WTC11 (cell line): ENCODE results near the gene ANKRD50. TPM values are rescaled to one million over a fixed set of nuclear protein-coding genes. Genes with fewer than 3 reads are reported as not detected.

ENCODE experiments used
- ATAC-seq: fragments of 200-7000 bp; cut with Tn5 transposase; 2 replicates; pipeline ENCODE4 v1.10.0; 2021; ENCODE audit warnings: mild to moderate bottlenecking, moderate library complexity
- CTCF ChIA-PET: fragments of 300-600 bp; sonication (Branson Sonifier 250); formaldehyde crosslinking; loops from one replicate; lab custom pipeline; 2021; ENCODE audit warnings: antibody characterized with exemption; lab: Charles Lee
- POLR2A ChIA-PET: fragments of 350-600 bp; sonication (Branson Sonifier 250); formaldehyde crosslinking; loops from one replicate; lab custom pipeline; 2021; ENCODE audit warnings: antibody characterized with exemption; lab: Charles Lee
- DNase-seq: peaks from one replicate; pipeline ENCODE4 v3.0.0; 2021; ENCODE audit warnings: low spot score
- H3K27ac Mint-ChIP-seq: 2 replicates; pipeline ENCODE4 v1.8.0; 2021; ENCODE audit warnings: mixed read lengths
- H3K27me3 Mint-ChIP-seq: 2 replicates; pipeline ENCODE4 v1.8.0; 2021; ENCODE audit warnings: low read depth, mild to moderate bottlenecking, moderate library complexity, mixed read lengths
- H3K36me3 Mint-ChIP-seq: 2 replicates; pipeline ENCODE4 v1.8.0; 2021; ENCODE audit warnings: mixed read lengths
- H3K4me1 Mint-ChIP-seq: 2 replicates; pipeline ENCODE4 v1.8.0; 2022; ENCODE audit warnings: mixed read lengths
- H3K4me3 Mint-ChIP-seq: 2 replicates; pipeline ENCODE4 v1.8.0; 2021; ENCODE audit warnings: mild to moderate bottlenecking, moderate library complexity, mixed read lengths
- H3K9me3 Mint-ChIP-seq: 2 replicates; pipeline ENCODE4 v1.8.0; 2021; ENCODE audit warnings: mixed read lengths
- CBFB ChIP-seq: sonication (generic); formaldehyde crosslinking; IDR thresholded peaks from 2 replicates; pipeline ENCODE4 v1.8.1; 2022; ENCODE audit warnings: mild to moderate bottlenecking, low read depth, missing genetic modification reagents
- CDX4 ChIP-seq: fragments of 250-450 bp; sonication (Bioruptor Pico); IDR thresholded peaks from 2 replicates; pipeline ENCODE4 v1.9.0; 2021; ENCODE audit warnings: moderate library complexity, mild to moderate bottlenecking, inconsistent platforms, borderline replicate concordance
- CREB1 ChIP-seq: sonication (generic); formaldehyde crosslinking; IDR thresholded peaks from 2 replicates; pipeline ENCODE4 v1.8.0; 2023; ENCODE audit warnings: mild to moderate bottlenecking, missing genetic modification reagents
- E2F4 ChIP-seq: sonication (generic); formaldehyde crosslinking; IDR thresholded peaks from 2 replicates; pipeline ENCODE4 v1.8.1; 2022; ENCODE audit warnings: low read depth, mild to moderate bottlenecking, moderate library complexity, missing genetic modification reagents, borderline replicate concordance
- FOXK1 ChIP-seq: sonication (generic); formaldehyde crosslinking; IDR thresholded peaks from 2 replicates; pipeline ENCODE4 v1.8.0; 2022; ENCODE audit warnings: mild to moderate bottlenecking, moderate library complexity, missing genetic modification reagents
- GABPB1 ChIP-seq: sonication (generic); formaldehyde crosslinking; IDR thresholded peaks from 2 replicates; pipeline ENCODE4 v1.8.1; 2023; ENCODE audit warnings: mild to moderate bottlenecking, missing genetic modification reagents
- GTF2I ChIP-seq: fragments of 250-450 bp; sonication (Bioruptor Pico); conservative IDR thresholded peaks from 2 replicates; pipeline ENCODE4 v1.4.0; 2021; ENCODE audit warnings: mild to moderate bottlenecking
- IRF2 ChIP-seq: sonication (generic); formaldehyde crosslinking; IDR thresholded peaks from 2 replicates; pipeline ENCODE4 v1.8.0; 2022; ENCODE audit warnings: low read depth, missing genetic modification reagents, borderline replicate concordance
- JUN ChIP-seq: sonication (generic); formaldehyde crosslinking; IDR thresholded peaks from 2 replicates; pipeline ENCODE4 v1.8.0; 2023; ENCODE audit warnings: mild to moderate bottlenecking, missing genetic modification reagents
- MXD4 ChIP-seq: fragments of 250-450 bp; sonication (Bioruptor Pico); IDR thresholded peaks from 2 replicates; pipeline ENCODE4 v1.8.0; 2021; ENCODE audit warnings: mild to moderate bottlenecking, moderate library complexity, borderline replicate concordance
- PRDM15 ChIP-seq: sonication (generic); formaldehyde crosslinking; IDR thresholded peaks from 2 replicates; pipeline ENCODE4 v1.8.0; 2022; ENCODE audit warnings: missing genetic modification reagents
- USF2 ChIP-seq: sonication (generic); formaldehyde crosslinking; IDR thresholded peaks from 2 replicates; pipeline ENCODE4 v1.8.1; 2023; ENCODE audit warnings: mild to moderate bottlenecking, missing genetic modification reagents, moderate library complexity
- ZNF281 ChIP-seq: sonication (generic); formaldehyde crosslinking; IDR thresholded peaks from 2 replicates; pipeline ENCODE4 v1.8.0; 2023; ENCODE audit warnings: mild to moderate bottlenecking, missing genetic modification reagents
- ZNF423 ChIP-seq: fragments of 250-450 bp; sonication (Bioruptor Pico); IDR thresholded peaks from 2 replicates; pipeline ENCODE4 v2.1.2; 2022; ENCODE audit warnings: mild to moderate bottlenecking, moderate library complexity
- total RNA-seq: library from RNA; stranded (reverse); gene quantifications from 3 replicates; pipeline ENCODE4 v1.2.3, GENCODE V29; 2021
- TF ChIP-seq, protein P1 (sequence below): fragments of 250-450 bp; sonication (Bioruptor Pico); IDR thresholded peaks from 2 replicates; pipeline ENCODE4 v2.1.2; 2022; ENCODE audit warnings: mild to moderate bottlenecking, moderate library complexity
- TF ChIP-seq, protein P2 (sequence below): fragments of 200-600 bp; IDR thresholded peaks from 2 replicates; pipeline ENCODE4 v1.8.0; 2022; ENCODE audit warnings: antibody characterized with exemption
- TF ChIP-seq, protein P3 (sequence below): sonication (generic); formaldehyde crosslinking; IDR thresholded peaks from 2 replicates; pipeline ENCODE4 v1.8.1; 2023; ENCODE audit warnings: mild to moderate bottlenecking, missing genetic modification reagents
- TF ChIP-seq, protein P4 (sequence below): sonication (generic); formaldehyde crosslinking; IDR thresholded peaks from 2 replicates; pipeline ENCODE4 v1.8.0; 2023; ENCODE audit warnings: missing genetic modification reagents

Gene ANKRD50
- total RNA-seq, 1 experiment from 2014 or later = 18.4 TPM

GRCh38 chr4:124647599-124647998, 64.9 kb downstream of the ANKRD50 start (continued):
- TF ChIP-seq, protein P1, sequence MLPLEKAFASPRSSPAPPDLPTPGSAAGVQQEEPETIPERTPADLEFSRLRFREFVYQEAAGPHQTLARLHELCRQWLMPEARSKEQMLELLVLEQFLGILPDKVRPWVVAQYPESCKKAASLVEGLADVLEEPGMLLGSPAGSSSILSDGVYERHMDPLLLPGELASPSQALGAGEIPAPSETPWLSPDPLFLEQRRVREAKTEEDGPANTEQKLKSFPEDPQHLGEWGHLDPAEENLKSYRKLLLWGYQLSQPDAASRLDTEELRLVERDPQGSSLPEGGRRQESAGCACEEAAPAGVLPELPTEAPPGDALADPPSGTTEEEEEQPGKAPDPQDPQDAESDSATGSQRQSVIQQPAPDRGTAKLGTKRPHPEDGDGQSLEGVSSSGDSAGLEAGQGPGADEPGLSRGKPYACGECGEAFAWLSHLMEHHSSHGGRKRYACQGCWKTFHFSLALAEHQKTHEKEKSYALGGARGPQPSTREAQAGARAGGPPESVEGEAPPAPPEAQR = no peak
- TF ChIP-seq, protein P2, sequence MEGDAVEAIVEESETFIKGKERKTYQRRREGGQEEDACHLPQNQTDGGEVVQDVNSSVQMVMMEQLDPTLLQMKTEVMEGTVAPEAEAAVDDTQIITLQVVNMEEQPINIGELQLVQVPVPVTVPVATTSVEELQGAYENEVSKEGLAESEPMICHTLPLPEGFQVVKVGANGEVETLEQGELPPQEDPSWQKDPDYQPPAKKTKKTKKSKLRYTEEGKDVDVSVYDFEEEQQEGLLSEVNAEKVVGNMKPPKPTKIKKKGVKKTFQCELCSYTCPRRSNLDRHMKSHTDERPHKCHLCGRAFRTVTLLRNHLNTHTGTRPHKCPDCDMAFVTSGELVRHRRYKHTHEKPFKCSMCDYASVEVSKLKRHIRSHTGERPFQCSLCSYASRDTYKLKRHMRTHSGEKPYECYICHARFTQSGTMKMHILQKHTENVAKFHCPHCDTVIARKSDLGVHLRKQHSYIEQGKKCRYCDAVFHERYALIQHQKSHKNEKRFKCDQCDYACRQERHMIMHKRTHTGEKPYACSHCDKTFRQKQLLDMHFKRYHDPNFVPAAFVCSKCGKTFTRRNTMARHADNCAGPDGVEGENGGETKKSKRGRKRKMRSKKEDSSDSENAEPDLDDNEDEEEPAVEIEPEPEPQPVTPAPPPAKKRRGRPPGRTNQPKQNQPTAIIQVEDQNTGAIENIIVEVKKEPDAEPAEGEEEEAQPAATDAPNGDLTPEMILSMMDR = no peak
- no peak for TF ChIP-seq CBFB (CRISPR knock-in tag)
- TF ChIP-seq CREB1 (CRISPR knock-in tag) = no peak
- TF ChIP-seq, protein P3, sequence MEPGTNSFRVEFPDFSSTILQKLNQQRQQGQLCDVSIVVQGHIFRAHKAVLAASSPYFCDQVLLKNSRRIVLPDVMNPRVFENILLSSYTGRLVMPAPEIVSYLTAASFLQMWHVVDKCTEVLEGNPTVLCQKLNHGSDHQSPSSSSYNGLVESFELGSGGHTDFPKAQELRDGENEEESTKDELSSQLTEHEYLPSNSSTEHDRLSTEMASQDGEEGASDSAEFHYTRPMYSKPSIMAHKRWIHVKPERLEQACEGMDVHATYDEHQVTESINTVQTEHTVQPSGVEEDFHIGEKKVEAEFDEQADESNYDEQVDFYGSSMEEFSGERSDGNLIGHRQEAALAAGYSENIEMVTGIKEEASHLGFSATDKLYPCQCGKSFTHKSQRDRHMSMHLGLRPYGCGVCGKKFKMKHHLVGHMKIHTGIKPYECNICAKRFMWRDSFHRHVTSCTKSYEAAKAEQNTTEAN (CRISPR knock-in tag) = no peak
- TF ChIP-seq GABPB1 (CRISPR knock-in tag) = no peak
- no peak for TF ChIP-seq IRF2 (CRISPR knock-in tag)
- no peak for TF ChIP-seq JUN
- TF ChIP-seq USF2 (CRISPR knock-in tag) = no peak
- TF ChIP-seq, all 79 proteins: peak for 0

- ChIA-PET POLR2A (no interaction called here), CTCF (no interaction called here)
- H3K36me3 Mint-ChIP-seq = no peaks in the 10 kb centered on the region
- DNase-seq = no peak
- H3K9me3 Mint-ChIP-seq = no peaks in the 10 kb centered on the region
- H3K27me3 Mint-ChIP-seq = no peaks in the 10 kb centered on the region
- ATAC-seq = no peak
- H3K27ac Mint-ChIP-seq = no peak overlapping the region
- H3K4me3 Mint-ChIP-seq = no peak overlapping the region
- H3K4me1 Mint-ChIP-seq = peaks cover 32% of the 10 kb centered on the region
- TF ChIP-seq MXD4 (CRISPR knock-in tag) = no peak
- TF ChIP-seq, protein P1 = no peak
- no peak for TF ChIP-seq CDX4 (CRISPR knock-in tag)
- TF ChIP-seq PRDM15 (CRISPR knock-in tag) = no peak
- TF ChIP-seq ZNF423 (CRISPR knock-in tag) = no peak
- TF ChIP-seq FOXK1 (CRISPR knock-in tag) = no peak
- TF ChIP-seq, protein P4, sequence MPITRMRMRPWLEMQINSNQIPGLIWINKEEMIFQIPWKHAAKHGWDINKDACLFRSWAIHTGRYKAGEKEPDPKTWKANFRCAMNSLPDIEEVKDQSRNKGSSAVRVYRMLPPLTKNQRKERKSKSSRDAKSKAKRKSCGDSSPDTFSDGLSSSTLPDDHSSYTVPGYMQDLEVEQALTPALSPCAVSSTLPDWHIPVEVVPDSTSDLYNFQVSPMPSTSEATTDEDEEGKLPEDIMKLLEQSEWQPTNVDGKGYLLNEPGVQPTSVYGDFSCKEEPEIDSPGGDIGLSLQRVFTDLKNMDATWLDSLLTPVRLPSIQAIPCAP = no peak
- no peak for TF ChIP-seq ZNF281
- TF ChIP-seq GTF2I = no peak
- TF ChIP-seq E2F4 = no peak
Measured at GRCh38 chr4:124644621-124645020, 67.9 kb downstream of the ANKRD50 start.
